Measurements from ENCODE around the gene ALK.

The ALK gene

GRCh38 chr2:29463181-29463900 is 458.0 kb downstream of the ALK start:
- no peak for DNase-seq (ENCODE audit: low read depth in 2 of 3, low spot score in 1 of 3)

- no peak for DNase-seq (ENCODE audit: low read depth in 2 of 3, low spot score in 1 of 3)
Observed at GRCh38 chr2:29462293-29462692, 459.1 kb downstream of the ALK start.

- no peak for DNase-seq (ENCODE audit: low read depth in 2 of 3, low spot score in 1 of 3)
Observed at GRCh38 chr2:29460190-29460589, 461.2 kb downstream of the ALK start.

GRCh38 chr2:29459445-29460179 is 461.8 kb downstream of the ALK start:
- no peak for DNase-seq (ENCODE audit: low read depth in 2 of 3, low spot score in 1 of 3)

- no peak for DNase-seq (ENCODE audit: low read depth in 2 of 3, low spot score in 1 of 3)
Observed at GRCh38 chr2:29456429-29456828, 465.0 kb downstream of the ALK start.

GRCh38 chr2:29455200-29455860 is 466.1 kb downstream of the ALK start:
- DNase-seq (ENCODE audit: low read depth in 2 of 3, low spot score in 1 of 3): no peak

GRCh38 chr2:29452036-29452435 is 469.4 kb downstream of the ALK start:
- no peak for DNase-seq (ENCODE audit: low read depth in 2 of 3, low spot score in 1 of 3)

GRCh38 chr2:29450596-29451222 is 470.7 kb downstream of the ALK start:
- DNase-seq (ENCODE audit: low read depth in 2 of 3, low spot score in 1 of 3): no peak

- no peak for DNase-seq (ENCODE audit: low read depth in 2 of 3, low spot score in 1 of 3)
Observed at GRCh38 chr2:29449499-29449898, 471.9 kb downstream of the ALK start.

GRCh38 chr2:29448096-29448688 is 473.2 kb downstream of the ALK start:
- DNase-seq (ENCODE audit: low read depth in 2 of 3, low spot score in 1 of 3): no peak

- DNase-seq (ENCODE audit: low read depth in 2 of 3, low spot score in 1 of 3): no peak
Observed at GRCh38 chr2:29447513-29447912, 473.9 kb downstream of the ALK start.

- no peak for DNase-seq (ENCODE audit: low read depth in 2 of 3, low spot score in 1 of 3)
Observed at GRCh38 chr2:29446847-29447246, 474.5 kb downstream of the ALK start.

- DNase-seq (ENCODE audit: low read depth in 2 of 3, low spot score in 1 of 3): no peak
Observed at GRCh38 chr2:29444150-29444549, 477.2 kb downstream of the ALK start.

GRCh38 chr2:29443627-29444026 is 477.8 kb downstream of the ALK start:
- DNase-seq (ENCODE audit: low read depth in 2 of 3, low spot score in 1 of 3): no peak

GRCh38 chr2:29443151-29443550 is 478.2 kb downstream of the ALK start:
- DNase-seq (ENCODE audit: low read depth in 2 of 3, low spot score in 1 of 3): no peak

GRCh38 chr2:29440921-29441623 is 480.3 kb downstream of the ALK start:
- DNase-seq (ENCODE audit: low read depth in 2 of 3, low spot score in 1 of 3): no peak

GRCh38 chr2:29433920-29434319 is 487.5 kb downstream of the ALK start:
- DNase-seq (ENCODE audit: low read depth in 2 of 3, low spot score in 1 of 3): no peak

- no peak for DNase-seq (ENCODE audit: low read depth in 2 of 3, low spot score in 1 of 3)
Observed at GRCh38 chr2:29433128-29433527, 488.3 kb downstream of the ALK start.

GRCh38 chr2:29431485-29431884 is 489.9 kb downstream of the ALK start:
- DNase-seq (ENCODE audit: low read depth in 2 of 3, low spot score in 1 of 3): no peak

GRCh38 chr2:29430382-29431112 is 490.8 kb downstream of the ALK start:
- no peak for DNase-seq (ENCODE audit: low read depth in 2 of 3, low spot score in 1 of 3)

Measured in stimulated activated CD4-positive, alpha-beta T cell treated with anti-CD3 and anti-CD28 coated beads, Interleukin-12 subunit alpha, Interleukin-12 subunit beta, amount 100 ng/mL, for 48 hours (primary cell).